ENCODE measurements around the gene MPV17L2. TPM values are rescaled to one million over a fixed set of nuclear protein-coding genes. Genes with fewer than 3 reads are reported as not detected.

MPV17L2 gene
- total and polyA plus RNA-seq, 2 donors (not counting 3 experiments of a cell fraction or from before 2014, with no cell fraction given) = 13.8 to 27.6 TPM

GRCh38 chr19:18226956-18227780 lies 34.1 kb downstream of the MPV17L2 start:
- H3K4me2 ChIP-seq (ENCODE audit: insufficient read depth, low read length) = no peak overlapping the region
- H3K9ac ChIP-seq (replicated peaks; ENCODE audit: extremely low read depth, insufficient read depth, low read length) = no peak overlapping the region
- H3K27ac ChIP-seq (ENCODE audit: insufficient read depth, low read depth, low read length) = no peak overlapping the region
- no peak for TF ChIP-seq POLR2A (IDR thresholded peaks at IDR 0.05; ENCODE audit: low read depth, low read length)
- H3K9me1 ChIP-seq (replicated peaks; ENCODE audit: control insufficient read depth, extremely low read depth, insufficient read depth, low read length) = no peaks in the 10 kb centered on the region
- H3K4me1 ChIP-seq (ENCODE audit: control insufficient read depth, extremely low read depth, insufficient read depth, low read length) = peaks cover 9% of the 10 kb centered on the region
- H2AFZ ChIP-seq (ENCODE audit: low read depth, low read length) = no peak overlapping the region
- no peak overlapping the region for H3K4me3 ChIP-seq (replicated peaks in 1 of 3; ENCODE audit: insufficient read depth in 1 of 3, low read depth in 1 of 3, low read length in 3 of 3)
- H3K79me2 ChIP-seq (ENCODE audit: control insufficient read depth, insufficient read depth, low read length) = no peaks in the 10 kb centered on the region
- no peaks in the 10 kb centered on the region for H4K20me1 ChIP-seq (replicated peaks; ENCODE audit: control insufficient read depth, extremely low read depth, insufficient read depth, low read length)
- DNase-seq (ENCODE audit: low read depth, low spot score) (no peak), FAIRE-seq (no peak)
- BruUV-seq (replicated peaks) = no TSS peak
- H3K27me3 ChIP-seq (ENCODE audit: control insufficient read depth in 2 of 2, insufficient read depth in 2 of 2, low read length in 2 of 2) = peaks cover 5 to 9% of the 10 kb centered on the region in 2 experiments
- ChIA-PET POLR2A (no interaction called here), CTCF (no interaction called here)
- dilution Hi-C loops (cut with MboI; ENCODE audit: extremely low pct_ligation_motif_present, low sequenced_read_pairs) (no loop called here), intact Hi-C loops (cut with micrococcal nuclease) (no loop called here)
- H3K36me3 ChIP-seq (ENCODE audit: control insufficient read depth in 2 of 2, extremely low read depth in 1 of 2, insufficient read depth in 2 of 2, low read length in 2 of 2) = no peaks in the 10 kb centered on the region
- H3K9me3 ChIP-seq (replicated peaks; ENCODE audit: control insufficient read depth, insufficient read depth, low read length) = no peaks in the 10 kb centered on the region

GRCh38 chr19:18227781-18228271 lies 34.8 kb downstream of the MPV17L2 start:
- Histone ChIP-seq H3K27ac (ENCODE audit: insufficient read depth, low read depth, low read length) (no peak overlapping the region), H2AFZ (ENCODE audit: low read depth, low read length) (no peak overlapping the region), H3K4me1 (ENCODE audit: control insufficient read depth, extremely low read depth, insufficient read depth, low read length) (peaks cover 9% of the 10 kb centered on the region), H3K4me3 (replicated peaks in 1 of 3; ENCODE audit: insufficient read depth in 1 of 3, low read depth in 1 of 3, low read length in 3 of 3) (no peak overlapping the region), H3K4me2 (ENCODE audit: insufficient read depth, low read length) (no peak overlapping the region), H4K20me1 (replicated peaks; ENCODE audit: control insufficient read depth, extremely low read depth, insufficient read depth, low read length) (no peaks in the 10 kb centered on the region), H3K9me3 (replicated peaks; ENCODE audit: control insufficient read depth, insufficient read depth, low read length) (no peaks in the 10 kb centered on the region), H3K27me3 (ENCODE audit: control insufficient read depth in 2 of 2, insufficient read depth in 2 of 2, low read length in 2 of 2) (peaks cover 5 to 9% of the 10 kb centered on the region in 2 experiments), H3K9me1 (replicated peaks; ENCODE audit: control insufficient read depth, extremely low read depth, insufficient read depth, low read length) (no peaks in the 10 kb centered on the region), H3K36me3 (ENCODE audit: control insufficient read depth in 2 of 2, extremely low read depth in 1 of 2, insufficient read depth in 2 of 2, low read length in 2 of 2) (no peaks in the 10 kb centered on the region), H3K79me2 (ENCODE audit: control insufficient read depth, insufficient read depth, low read length) (no peaks in the 10 kb centered on the region), H3K9ac (replicated peaks; ENCODE audit: extremely low read depth, insufficient read depth, low read length) (no peak overlapping the region)
- intact Hi-C loops (cut with micrococcal nuclease) = no loop called here
- dilution Hi-C loops (cut with MboI; ENCODE audit: extremely low pct_ligation_motif_present, low sequenced_read_pairs) = no loop called here
- CTCF ChIA-PET = no interaction called here
- POLR2A ChIA-PET = no interaction called here
- FAIRE-seq = no peak
- TF ChIP-seq EZH2 (IDR thresholded peaks at IDR 0.05; ENCODE audit: borderline replicate concordance, low read depth, low read length, severe bottlenecking) = no peak
- no peak for TF ChIP-seq JUN (IDR thresholded peaks at IDR 0.05; ENCODE audit: borderline replicate concordance, insufficient read depth, insufficient read length, low read depth)
- no peak for TF ChIP-seq MAX (IDR thresholded peaks at IDR 0.05; ENCODE audit: insufficient read depth, insufficient read length)
- no peak for TF ChIP-seq FOS (IDR thresholded peaks at IDR 0.05; ENCODE audit: borderline replicate concordance, insufficient read depth, low read length)
- no TSS peak for BruUV-seq (replicated peaks)
- DNase-seq (ENCODE audit: low read depth, low spot score) = no peak
